GM23338 (cell line): ENCODE results near the gene CD47. TPM values are rescaled to one million over a fixed set of nuclear protein-coding genes. Genes with fewer than 3 reads are reported as not detected.

ENCODE experiments used
- ATAC-seq: fragments of 200-7000 bp; cut with Tn5 transposase; 3 replicates; pipeline ENCODE4 v1.9.1; 2020
- DNase-seq: peaks from one replicate; pipeline ENCODE4 v3.0.0-alpha.2; 2015; ENCODE audit warnings: low spot score
- H2AFZ ChIP-seq: fragments of 200-600 bp; sonication (generic); 2 replicates; pipeline ENCODE4 v1.8.0; 2016; ENCODE audit warnings: antibody characterized with exemption, mild to moderate bottlenecking, moderate library complexity
- H3F3A ChIP-seq: fragments of 200-600 bp; sonication (generic); replicated peaks from 2 replicates; pipeline ENCODE4 v1.8.0; 2017; ENCODE audit warnings: antibody characterized with exemption, mixed run types, low read depth
- H3K27ac ChIP-seq: fragments of 200-600 bp; sonication (generic); 2 replicates; pipeline ENCODE4 v1.6.1; 2016; ENCODE audit warnings: low read depth
- H3K27me3 ChIP-seq: fragments of 200-600 bp; sonication (generic); 2 replicates; pipeline ENCODE4 v1.8.0; 2016; ENCODE audit warnings: mild to moderate bottlenecking, mixed run types, moderate library complexity; ENCODE audit not compliant: insufficient read depth
- H3K36me3 ChIP-seq: fragments of 200-600 bp; sonication (generic); 2 replicates; pipeline ENCODE4 v1.8.0; 2016; ENCODE audit warnings: mild to moderate bottlenecking; ENCODE audit not compliant: insufficient read depth
- H3K4me1 ChIP-seq: fragments of 200-600 bp; sonication (generic); 2 replicates; pipeline ENCODE4 v1.8.0; 2016; ENCODE audit warnings: mild to moderate bottlenecking, moderate library complexity; ENCODE audit not compliant: insufficient read depth
- H3K4me2 ChIP-seq: fragments of 200-600 bp; sonication (generic); 2 replicates; pipeline ENCODE4 v1.7.1; 2017; ENCODE audit warnings: mixed run types
- H3K4me3 ChIP-seq: fragments of 200-600 bp; sonication (generic); 2 replicates; pipeline ENCODE4 v1.6.1; 2016; ENCODE audit warnings: mixed run types
- H3K79me2 ChIP-seq: fragments of 200-600 bp; sonication (generic); replicated peaks from 2 replicates; pipeline ENCODE4 v1.8.0; 2017; ENCODE audit warnings: mild to moderate bottlenecking; ENCODE audit not compliant: insufficient read depth
- H3K9me2 ChIP-seq: fragments of 200-600 bp; sonication (generic); 2 replicates; pipeline ENCODE4 v1.8.0; 2017; ENCODE audit not compliant: insufficient read depth
- H4K20me1 ChIP-seq: fragments of 200-600 bp; sonication (generic); replicated peaks from 2 replicates; pipeline ENCODE4 v1.8.0; 2017; ENCODE audit warnings: mild to moderate bottlenecking; ENCODE audit not compliant: insufficient read depth
- H3K27ac Mint-ChIP-seq: 2 replicates; pipeline ENCODE4 v1.8.0; 2020; ENCODE audit warnings: inconsistent platforms, mild to moderate bottlenecking, moderate library complexity, mixed read lengths
- H3K27me3 Mint-ChIP-seq: 3 replicates; pipeline ENCODE4 v1.8.0; 2022; ENCODE audit warnings: low read depth, mild to moderate bottlenecking, moderate library complexity, mixed read lengths, inconsistent platforms; ENCODE audit not compliant: insufficient read depth, poor library complexity
- H3K36me3 Mint-ChIP-seq: 3 replicates; pipeline ENCODE4 v1.8.0; 2021; ENCODE audit warnings: low read depth, mild to moderate bottlenecking, inconsistent platforms, moderate library complexity, mixed read lengths
- H3K4me1 Mint-ChIP-seq: 3 replicates; pipeline ENCODE4 v1.8.0; 2020; ENCODE audit warnings: mild to moderate bottlenecking, inconsistent platforms, mixed read lengths
- H3K4me3 Mint-ChIP-seq: 3 replicates; pipeline ENCODE4 v1.8.0; 2021; ENCODE audit warnings: moderate library complexity, mild to moderate bottlenecking, inconsistent platforms, mixed read lengths
- H3K9me3 Mint-ChIP-seq: 3 replicates; pipeline ENCODE4 v1.8.0; 2020; ENCODE audit warnings: moderate library complexity, mild to moderate bottlenecking, inconsistent platforms, mixed read lengths
- CREB1 ChIP-seq: fragments of 250-450 bp; sonication (Bioruptor Pico); IDR thresholded peaks from 2 replicates; pipeline ENCODE4 v1.5.0; 2020; ENCODE audit warnings: low read depth, mild to moderate bottlenecking, moderate library complexity
- CTCF ChIP-seq, 2 experiments: fragments of 200-600 bp in 1 of 2; sonication (generic) in 1 of 2; conservative IDR thresholded peaks; 2 replicates each; pipeline versions ENCODE4 v1.5.1 to v1.6.1; 2016 to 2017; ENCODE audit warnings: antibody characterized with exemption in 2 of 2, low read depth in 2 of 2, mild to moderate bottlenecking in 2 of 2, moderate library complexity in 1 of 2
- ETS1 ChIP-seq: IDR thresholded peaks from 2 replicates; pipeline ENCODE4 v1.6.1; 2016; ENCODE audit warnings: antibody characterized with exemption
- EZH2 ChIP-seq: fragments of 200-600 bp; sonication (generic); IDR thresholded peaks from one replicate; pipeline ENCODE4 v1.8.0; 2017; ENCODE audit warnings: antibody characterized with exemption, mild to moderate bottlenecking, low read depth; ENCODE audit not compliant: unreplicated experiment
- EZH2phosphoT487 ChIP-seq: fragments of 200-600 bp; sonication (generic); IDR thresholded peaks from one replicate; pipeline ENCODE4 v1.8.1; 2018; ENCODE audit warnings: antibody characterized with exemption; ENCODE audit not compliant: unreplicated experiment
- JUNB ChIP-seq: IDR thresholded peaks from one replicate; pipeline ENCODE4 v1.6.1; 2016; ENCODE audit warnings: antibody characterized with exemption; ENCODE audit not compliant: unreplicated experiment
- NANOG ChIP-seq: IDR thresholded peaks from 2 replicates; pipeline ENCODE4 v1.6.1; 2016; ENCODE audit warnings: antibody characterized with exemption, borderline replicate concordance
- POLR2AphosphoS5 ChIP-seq: IDR thresholded peaks from 2 replicates; pipeline ENCODE4 v1.6.1; 2016; ENCODE audit warnings: antibody characterized with exemption, low read depth
- REST ChIP-seq: IDR thresholded peaks from one replicate; pipeline ENCODE4 v1.6.1; 2018; ENCODE audit warnings: antibody characterized with exemption; ENCODE audit not compliant: unreplicated experiment
- STAT1 ChIP-seq: IDR thresholded peaks from one replicate; pipeline ENCODE4 v1.6.1; 2016; ENCODE audit warnings: antibody characterized with exemption; ENCODE audit not compliant: unreplicated experiment
- ZNF114 ChIP-seq: fragments of 250-450 bp; sonication (Bioruptor Pico); IDR thresholded peaks from 2 replicates; pipeline ENCODE4 v1.5.0; 2020; ENCODE audit warnings: mild to moderate bottlenecking, moderate library complexity
- ZNF331 ChIP-seq: fragments of 250-450 bp; sonication (Bioruptor Pico); IDR thresholded peaks from 2 replicates; pipeline ENCODE4 v1.5.0; 2020; ENCODE audit warnings: low read depth, mild to moderate bottlenecking, moderate library complexity
- ZNF462 ChIP-seq: fragments of 250-450 bp; sonication (Bioruptor Pico); IDR thresholded peaks from 2 replicates; pipeline ENCODE4 v1.5.0; 2020; ENCODE audit warnings: mild to moderate bottlenecking, moderate library complexity
- polyA plus RNA-seq: library from polyadenylated mRNA; unstranded; fragments of >200 nt; fragmentation: Nextera tagmentation; extraction: Ambion mirVana; gene quantifications from 2 replicates; pipeline ENCODE4 v1.2.1, GENCODE V29; 2016
- total RNA-seq: library from RNA; depleted of rRNA; stranded (reverse); fragments of >200 nt; shearing (Covaris generic); gene quantifications from 2 replicates; pipeline ENCODE4 v1.2.3, GENCODE V29; 2014

CD47 gene
- total and polyA plus RNA-seq, 2 experiments from 2014 or later, result 22.1 to 26.9 TPM

DNA sequence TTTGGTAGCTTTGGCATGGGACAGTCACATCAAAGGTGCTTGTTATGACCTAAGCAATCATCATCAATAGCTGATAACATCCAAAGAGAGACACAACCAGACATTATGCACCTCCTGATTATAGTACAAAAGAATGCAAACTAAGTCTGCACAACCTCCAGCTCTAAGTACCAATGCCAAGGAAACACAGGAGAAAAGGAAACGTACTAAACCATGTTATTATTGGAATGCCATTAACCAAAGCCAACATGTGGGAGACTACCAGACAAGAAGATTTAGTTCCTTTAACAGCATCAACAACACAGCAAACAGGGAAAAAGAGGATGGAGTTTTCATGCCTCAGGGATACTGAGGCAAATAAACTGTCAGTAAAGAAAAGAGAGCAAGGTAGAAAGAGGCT, 61.4 kb downstream of the CD47 start:
- Histone ChIP-seq H3F3A (no peaks in the 10 kb centered on the region), H3K4me3 (no peak overlapping the region), H3K79me2 (no peaks in the 10 kb centered on the region), H2AFZ (no peak overlapping the region), H3K27me3 (no peaks in the 10 kb centered on the region), H3K36me3 (no peaks in the 10 kb centered on the region), H3K27ac (no peak overlapping the region), H3K9me2 (peaks cover 5% of the 10 kb centered on the region; the same call in 1 of the 2 replicates), H4K20me1 (no peaks in the 10 kb centered on the region), H3K4me2 (no peak overlapping the region), H3K4me1 (no peaks in the 10 kb centered on the region)
- H3K27ac Mint-ChIP-seq, result no peak overlapping the region
- peaks cover 9% of the 10 kb centered on the region; the same call in 2 of the 3 replicates for H3K9me3 Mint-ChIP-seq
- H3K4me1 Mint-ChIP-seq, result peaks cover 6% of the 10 kb centered on the region
- TF ChIP-seq EZH2phosphoT487 (no peak), STAT1 (no peak), JUNB (no peak), POLR2AphosphoS5 (no peak), ZNF331 (CRISPR knock-in tag) (no peak), NANOG (no peak), CTCF (conservative IDR thresholded peaks at IDR 0.05; ENCODE audit: low read depth in 2 of 2) (no peak), ZNF114 (no peak), ETS1 (no peak), ZNF462 (CRISPR knock-in tag) (no peak), EZH2 (no peak), CREB1 (CRISPR knock-in tag) (no peak), REST (no peak)
- peaks cover 4% of the 10 kb centered on the region for H3K27me3 Mint-ChIP-seq
- no peak overlapping the region for H3K4me3 Mint-ChIP-seq
- peaks cover 3% of the 10 kb centered on the region; the same call in 2 of the 3 replicates for H3K36me3 Mint-ChIP-seq
- no peak for ATAC-seq
- no peak for DNase-seq
